Calu3 (cell line): Measurements from ENCODE around the gene GTF3C1. TPM values are rescaled to one million over a fixed set of nuclear protein-coding genes. Genes with fewer than 3 reads are reported as not detected.

Experiments
- BruUV-seq: library from RNA; stranded (reverse); fragments of 400-500 nt; replicated peaks from 2 replicates; lab custom pipeline; 2021; lab: Mats Ljungman, UMichigan
- CTCF ChIA-PET: fragments of 300-600 bp; sonication (Branson Sonifier 250); formaldehyde crosslinking; loops from one replicate; lab custom pipeline; 2022; ENCODE audit warnings: antibody characterized with exemption; lab: Charles Lee
- DNase-seq: peaks from one replicate; pipeline ENCODE4 v3.0.0; 2022
- H3K27ac Mint-ChIP-seq: one replicate; pipeline ENCODE4 v1.8.0; 2022; ENCODE audit warnings: mixed read lengths; ENCODE audit not compliant: unreplicated experiment
- H3K27me3 Mint-ChIP-seq: one replicate; pipeline ENCODE4 v1.8.0; 2022; ENCODE audit warnings: mixed read lengths; ENCODE audit not compliant: unreplicated experiment
- H3K36me3 Mint-ChIP-seq: one replicate; pipeline ENCODE4 v1.8.0; 2022; ENCODE audit warnings: mild to moderate bottlenecking, moderate library complexity, mixed read lengths; ENCODE audit not compliant: insufficient read depth, unreplicated experiment
- H3K4me1 Mint-ChIP-seq: one replicate; pipeline ENCODE4 v1.8.0; 2022; ENCODE audit warnings: mild to moderate bottlenecking, low read depth, mixed read lengths; ENCODE audit not compliant: unreplicated experiment
- H3K4me3 Mint-ChIP-seq: one replicate; pipeline ENCODE4 v1.8.0; 2022; ENCODE audit warnings: mild to moderate bottlenecking, low read depth, moderate library complexity, mixed read lengths; ENCODE audit not compliant: unreplicated experiment
- H3K9me3 Mint-ChIP-seq: one replicate; pipeline ENCODE4 v1.8.0; 2022; ENCODE audit warnings: low read depth, mixed read lengths; ENCODE audit not compliant: unreplicated experiment
- CTCF ChIP-seq: fragments of 200-600 bp; IDR thresholded peaks from one replicate; pipeline ENCODE4 v1.8.0; 2022; ENCODE audit warnings: antibody characterized with exemption; ENCODE audit not compliant: unreplicated experiment
- intact Hi-C: fragments of 100-400 bp; cut with micrococcal nuclease; formaldehyde crosslinking; loops from one replicate; pipeline ENCODE4 v1.10.0; 2022; ENCODE audit not compliant: unreplicated experiment
- total RNA-seq: library from RNA; stranded (reverse); gene quantifications from 2 replicates; pipeline ENCODE4 v1.2.3, GENCODE V29; 2022

GTF3C1 gene
- total RNA-seq, 1 experiment from 2014 or later, result 90.9 TPM

GRCh38 chr16:27588057-27588456 is 38.3 kb upstream of the GTF3C1 start:
- no peak overlapping the region for H3K27ac Mint-ChIP-seq
- intact Hi-C loops, result no loop called here

GRCh38 chr16:27586711-27587110 is 37.0 kb upstream of the GTF3C1 start:
- CTCF ChIA-PET, result interaction anchor here (0.7 kb wide), 1 partner anchor 34 kb away, joined by 3 read pairs; no protein-coding TSS in a partner anchor
- H3K36me3 Mint-ChIP-seq, result no peaks in the 10 kb centered on the region
- DNase-seq, result no peak
- H3K4me3 Mint-ChIP-seq, result no peak overlapping the region
- no peaks in the 10 kb centered on the region for H3K27me3 Mint-ChIP-seq
- H3K27ac Mint-ChIP-seq, result no peak overlapping the region
- intact Hi-C loops, result no loop called here
- no peak for TF ChIP-seq CTCF
- BruUV-seq, result no TSS peak
- no peaks in the 10 kb centered on the region for H3K9me3 Mint-ChIP-seq
- no peaks in the 10 kb centered on the region for H3K4me1 Mint-ChIP-seq

More at GRCh38 chr16:27588057-27588456, 38.3 kb upstream of the GTF3C1 start:
- CTCF ChIA-PET, result interaction anchor here (0.6 kb wide), 1 partner anchor 9 kb away, joined by 4 read pairs; no protein-coding TSS in a partner anchor
- DNase-seq, result no peak
- no peaks in the 10 kb centered on the region for H3K27me3 Mint-ChIP-seq
- TF ChIP-seq CTCF, result no peak
- H3K36me3 Mint-ChIP-seq, result no peaks in the 10 kb centered on the region
- BruUV-seq, result no TSS peak
- H3K4me3 Mint-ChIP-seq, result no peak overlapping the region
- no peaks in the 10 kb centered on the region for H3K9me3 Mint-ChIP-seq
- H3K4me1 Mint-ChIP-seq, result no peaks in the 10 kb centered on the region

- Mint-ChIP-seq H3K27me3 (no peaks in the 10 kb centered on the region), H3K27ac (no peak overlapping the region), H3K9me3 (no peaks in the 10 kb centered on the region), H3K4me1 (peaks cover 5% of the 10 kb centered on the region), H3K36me3 (no peaks in the 10 kb centered on the region), H3K4me3 (no peak overlapping the region)
- no TSS peak for BruUV-seq
- intact Hi-C loops, result no loop called here
- DNase-seq, result no peak
- no peak for TF ChIP-seq CTCF
- CTCF ChIA-PET, result no interaction called here
Observed at GRCh38 chr16:27585200-27585599, 35.5 kb upstream of the GTF3C1 start.

GRCh38 chr16:27583634-27584033 is 33.9 kb upstream of the GTF3C1 start:
- intact Hi-C loops, result no loop called here
- DNase-seq, result no peak
- TF ChIP-seq CTCF, result no peak
- CTCF ChIA-PET, result no interaction called here
- H3K4me3 Mint-ChIP-seq, result no peak overlapping the region
- BruUV-seq, result no TSS peak
- no peaks in the 10 kb centered on the region for H3K27me3 Mint-ChIP-seq
- H3K36me3 Mint-ChIP-seq, result no peaks in the 10 kb centered on the region
- no peaks in the 10 kb centered on the region for H3K9me3 Mint-ChIP-seq
- H3K4me1 Mint-ChIP-seq, result peaks cover 20% of the 10 kb centered on the region
- H3K27ac Mint-ChIP-seq, result no peak overlapping the region
